K562 (cell line): ENCODE data around the gene XPR1. TPM values are rescaled to one million over a fixed set of nuclear protein-coding genes. Genes with fewer than 3 reads are reported as not detected.

Experiments
- ATAC-seq: fragments of 200-7000 bp; cut with Tn5 transposase; 3 replicates; pipeline ENCODE4 v1.9.1; 2020; ENCODE audit warnings: moderate library complexity
- BruUV-seq: library from RNA; stranded (reverse); fragments of 400-500 nt; replicated peaks from 2 replicates; lab custom pipeline; 2021; lab: Mats Ljungman, UMichigan
- CTCF ChIA-PET: fragments of 300-600 bp; formaldehyde crosslinking; extraction: SDS; loops from one replicate; lab custom pipeline; 2021; ENCODE audit warnings: low intra/inter-chr PET ratio; lab: Yijun Ruan, JAX
- POLR2A ChIA-PET: fragments of 300-600, 350-650 bp; sonication (Branson Sonifier 250); formaldehyde crosslinking; extraction: SDS; loops from one replicate; lab custom pipeline; 2021; ENCODE audit warnings: antibody characterized with exemption, inconsistent platforms; lab: Yijun Ruan, JAX
- DNase-seq, 4 experiments: peaks; one replicate each; pipeline versions ENCODE4 v3.0.0 to v3.0.0-alpha.2; 2011 to 2018; ENCODE audit warnings: low spot score in 3 of 4, mixed read lengths in 3 of 4; ENCODE audit errors: extremely low read depth in 1 of 4
- FAIRE-seq: peaks from 2 replicates; lab custom pipeline; 2011; peaks lifted over from hg19 to GRCh38; lab: Jason Lieb, UNC
- H2AFZ ChIP-seq: 2 replicates; pipeline ENCODE4 v1.6.0; 2011; ENCODE audit warnings: low read depth, low read length, control low read depth, inconsistent platforms
- H3K27ac ChIP-seq: fragments of 200-600 bp; 3 replicates; pipeline ENCODE4 v1.8.0; 2011; ENCODE audit warnings: low read depth, mild to moderate bottlenecking, control low read depth, inconsistent platforms, low read length, moderate library complexity, mixed read lengths; ENCODE audit errors: extremely low read depth
- H3K27me3 ChIP-seq, 2 experiments: fragments of 300-600 bp in 1 of 2; 2 replicates in 1 of 2; 3 replicates in 1 of 2; pipeline versions ENCODE4 v1.6.0 to v1.8.0; 2011; ENCODE audit warnings: inconsistent platforms in 2 of 2, low read length in 2 of 2, mild to moderate bottlenecking in 1 of 2, mixed read lengths in 1 of 2, moderate library complexity in 1 of 2; ENCODE audit not compliant: control insufficient read depth in 2 of 2, insufficient read depth in 2 of 2
- H3K36me3 ChIP-seq: fragments of 300-600 bp; 3 replicates; pipeline ENCODE4 v1.8.0; 2011; ENCODE audit warnings: mild to moderate bottlenecking, low read length, inconsistent platforms; ENCODE audit not compliant: control insufficient read depth, insufficient read depth
- H3K4me1 ChIP-seq, 2 experiments: fragments of 200-600 bp in 1 of 2; replicated peaks in 1 of 2; 2 replicates in 1 of 2; 3 replicates in 1 of 2; pipeline versions ENCODE4 v1.5.1 to v1.8.0; 2011; ENCODE audit warnings: inconsistent platforms in 2 of 2, low read length in 2 of 2, mild to moderate bottlenecking in 1 of 2, mixed read lengths in 1 of 2, moderate library complexity in 1 of 2; ENCODE audit not compliant: control insufficient read depth in 2 of 2, insufficient read depth in 2 of 2
- H3K4me2 ChIP-seq: 2 replicates; pipeline ENCODE4 v1.6.1; 2011; ENCODE audit warnings: low read length, control low read depth, inconsistent platforms, mixed read lengths; ENCODE audit not compliant: insufficient read depth
- H3K4me3 ChIP-seq: fragments of 200-600 bp; sonication (generic), shearing (Covaris generic); 2 replicates; pipeline ENCODE4 v1.5.1; 2016; ENCODE audit warnings: control low read depth, inconsistent platforms
- H3K79me2 ChIP-seq: fragments of 200-600 bp; 3 replicates; pipeline ENCODE4 v1.8.0; 2011; ENCODE audit warnings: low read length, inconsistent platforms; ENCODE audit not compliant: control insufficient read depth, insufficient read depth
- H3K9ac ChIP-seq, 2 experiments: 2 replicates each; pipeline versions ENCODE4 v1.6.0 to v1.6.1; 2011; ENCODE audit warnings: low read depth in 2 of 2, low read length in 2 of 2, control low read depth in 1 of 2, inconsistent platforms in 1 of 2, mild to moderate bottlenecking in 1 of 2, mixed read lengths in 1 of 2; ENCODE audit not compliant: insufficient read depth in 1 of 2
- H3K9me1 ChIP-seq: one replicate; pipeline ENCODE4 v1.6.0; 2011; ENCODE audit warnings: inconsistent platforms, mild to moderate bottlenecking, low read length, moderate library complexity; ENCODE audit not compliant: control insufficient read depth, insufficient read depth
- H3K9me3 ChIP-seq: replicated peaks from 2 replicates; pipeline ENCODE4 v1.5.1; 2011; ENCODE audit warnings: low read depth, low read length, inconsistent platforms; ENCODE audit not compliant: control insufficient read depth, insufficient read depth
- H4K20me1 ChIP-seq: replicated peaks from 2 replicates; pipeline ENCODE4 v1.6.1; 2011; ENCODE audit warnings: low read length, inconsistent platforms, mixed read lengths; ENCODE audit not compliant: control insufficient read depth, insufficient read depth
- HIVEP1 ChIP-seq: fragments of 250-450 bp; sonication (Bioruptor Pico); IDR thresholded peaks from 2 replicates; pipeline ENCODE4 v1.4.0; 2020; ENCODE audit warnings: mild to moderate bottlenecking
- KLF1 ChIP-seq: fragments of 450-650 bp; IDR thresholded peaks from 2 replicates; pipeline ENCODE4 v1.6.1; 2016; ENCODE audit warnings: missing genetic modification characterization, missing compliant biosample characterization
- MBD2 ChIP-seq: sonication (generic); IDR thresholded peaks from 2 replicates; pipeline ENCODE4 v1.6.1; 2016; ENCODE audit warnings: low read depth, borderline replicate concordance
- MCM5 ChIP-seq: fragments of 450-650 bp; IDR thresholded peaks from 2 replicates; pipeline ENCODE4 v1.6.1; 2016; ENCODE audit warnings: low read depth
- MTA1 ChIP-seq: fragments of 450-650 bp; IDR thresholded peaks from 2 replicates; pipeline ENCODE4 v1.6.1; 2017; ENCODE audit warnings: borderline replicate concordance
- PHF20 ChIP-seq: fragments of 450-650 bp; IDR thresholded peaks from 2 replicates; pipeline ENCODE4 v1.6.1; 2018; ENCODE audit not compliant: partially characterized antibody
- TOE1 ChIP-seq, 2 experiments: fragments of 450-650 bp in 1 of 2; sonication (generic) in 1 of 2; formaldehyde crosslinking in 1 of 2; IDR thresholded peaks; 2 replicates each; pipeline versions ENCODE4 v1.7.1 to v1.8.0; 2016 to 2022; ENCODE audit warnings: borderline replicate concordance in 2 of 2, mild to moderate bottlenecking in 2 of 2, antibody characterized with exemption in 1 of 2, inconsistent platforms in 1 of 2, low read depth in 1 of 2, missing genetic modification reagents in 1 of 2, moderate library complexity in 1 of 2
- ZNF146 ChIP-seq: IDR thresholded peaks from one replicate; pipeline ENCODE4 v1.6.1; 2018; ENCODE audit warnings: missing compliant biosample characterization; ENCODE audit not compliant: unreplicated experiment
- ZNF316 ChIP-seq: fragments of 450-650 bp; IDR thresholded peaks from 2 replicates; pipeline ENCODE4 v1.6.1; 2016
- ZNF589 ChIP-seq: fragments of 200-800 bp; sonication (Bioruptor generic); IDR thresholded peaks from 2 replicates; pipeline ENCODE4 v1.6.1; 2016; ENCODE audit warnings: low read depth, missing genetic modification characterization, missing compliant biosample characterization
- WGBS: fragments of 100-300 bp; shearing (Covaris generic); methylation state at CpG from one replicate; pipeline ENCODE4 v1.1.6; 2016; ENCODE audit warnings: low coverage, mixed read lengths; ENCODE audit not compliant: insufficient coverage; ENCODE audit errors: missing lambda C conversion rate; 5-methylcytosine and 5-hydroxymethylcytosine counted together
- in situ Hi-C: fragments of 300-500 bp; cut with MboI; formaldehyde crosslinking; loops from 4 replicates; pipeline ENCODE4 v1.15.0; 2018; ENCODE audit warnings: inconsistent platforms, mixed read lengths
- intact Hi-C: fragments of 100-400 bp; cut with micrococcal nuclease; formaldehyde crosslinking; loops from 2 replicates; pipeline ENCODE4 v1.14.2; 2022
- polyA plus RNA-seq, 8 experiments: library from polyadenylated mRNA; depleted of rRNA in 4 of 8; stranded (reverse) in 5 of 8; unstranded in 3 of 8; fragments of >200 nt; fragmentation: Nextera tagmentation in 2 of 8; fragmentation: Illumina TruSeq in 1 of 8; extraction: Ambion mirVana in 2 of 8; extraction: Trizol in 1 of 8; gene quantifications; 2 replicates each; pipeline versions ENCODE4 v1.2.1 to v1.2.3, GENCODE V29; 2011 to 2014; ENCODE audit warnings: inconsistent platforms in 1 of 8, missing spikeins in 1 of 8
- total RNA-seq, 7 experiments: library from RNA; depleted of rRNA in 6 of 7; stranded (reverse); fragments of >200 nt in 6 of 7; fragmentation: Illumina TruSeq in 2 of 7; extraction: Trizol in 2 of 7; gene quantifications; 2 replicates each; pipeline versions ENCODE4 v1.2.1 to v1.2.3, GENCODE V29; 2011 to 2021; ENCODE audit warnings: low replicate concordance in 1 of 7
- TF ChIP-seq, protein P1 (sequence below): sonication (generic); formaldehyde crosslinking; IDR thresholded peaks from 2 replicates; pipeline ENCODE4 v1.8.1; 2023; ENCODE audit warnings: mild to moderate bottlenecking, missing genetic modification reagents

XPR1 gene
- total and polyA plus RNA-seq, 9 of the 15 experiments (the other 6 are each of a cell fraction or from before 2014, with no cell fraction given): 3.0 to 66.2 (median 38.6) TPM

DNA sequence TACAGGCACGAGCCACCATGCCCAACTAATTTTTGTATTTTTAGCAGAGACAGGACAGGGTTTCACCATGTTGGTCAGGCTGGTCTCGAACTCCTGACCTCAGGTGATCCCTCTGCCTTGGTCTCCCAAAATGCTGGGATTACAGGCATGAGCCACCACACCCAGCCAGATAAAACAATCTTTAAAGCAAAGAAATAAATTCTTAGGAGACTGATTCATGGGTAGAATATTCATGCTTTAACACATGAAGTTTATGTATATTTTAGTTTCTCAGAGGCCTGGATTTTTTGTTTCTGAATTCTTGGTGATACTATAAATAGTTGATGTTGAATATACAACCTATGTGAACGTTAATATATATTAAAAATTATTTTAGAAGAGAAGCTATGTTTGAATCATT is 153.5 kb downstream of the XPR1 start:
- FAIRE-seq (no peak), ATAC-seq (no peak), DNase-seq (no peak)
- Histone ChIP-seq H3K9me3 (no peaks in the 10 kb centered on the region), H3K27ac (no peak overlapping the region), H3K79me2 (peaks cover 5% of the 10 kb centered on the region; the same call in 2 of the 3 replicates), H3K36me3 (peaks cover 11% of the 10 kb centered on the region), H3K4me2 (no peak overlapping the region), H3K9me1 (no peaks in the 10 kb centered on the region), H4K20me1 (no peaks in the 10 kb centered on the region), H3K4me3 (no peak overlapping the region), H3K27me3 (no peaks in the 10 kb centered on the region), H3K4me1 (0 out of 5 replicates have a peak, but pooled peaks cover 0 to 2% of the 10 kb centered on the region in 2 experiments), H3K9ac (no peak overlapping the region), H2AFZ (no peak overlapping the region)
- ChIA-PET CTCF (no interaction called here), POLR2A (interaction anchor here (0.6 to 1.7 kb wide), 3 partner anchors 11 to 45 kb away, joined by 3 to 4 read pairs (median 4); no protein-coding TSS in a partner anchor)
- no peak for TF ChIP-seq PHF20
- TF ChIP-seq TOE1 (IDR thresholded peaks at IDR 0.05; ENCODE audit: borderline replicate concordance): no peak
- TF ChIP-seq TOE1 (CRISPR knock-in tag; IDR thresholded peaks at IDR 0.05; ENCODE audit: borderline replicate concordance, low read depth): no peak
- no peak for TF ChIP-seq HIVEP1
- TF ChIP-seq KLF1: no peak
- no peak for TF ChIP-seq MBD2
- no peak for TF ChIP-seq MTA1
- in situ Hi-C loops (no loop called here), intact Hi-C loops (no loop called here)
- BruUV-seq: no TSS peak
- WGBS: 70% methylated on average over 3 of the region's 3 CpGs

GRCh38 chr1:180785887-180786286 is 154.1 kb downstream of the XPR1 start:
- H3K79me2 ChIP-seq: peaks cover 5% of the 10 kb centered on the region; the same call in 2 of the 3 replicates
- CTCF ChIA-PET: no interaction called here
- WGBS: 92% methylated on average over 3 of the region's 3 CpGs
- H3K4me1 ChIP-seq: 0 out of 5 replicates have a peak, but pooled peaks cover 0 to 2% of the 10 kb centered on the region in 2 experiments
- H3K27ac ChIP-seq: no peak overlapping the region
- no peak for ATAC-seq
- BruUV-seq: no TSS peak
- H3K4me3 ChIP-seq: no peak overlapping the region
- no peaks in the 10 kb centered on the region for H3K9me1 ChIP-seq
- no peak overlapping the region for H3K4me2 ChIP-seq
- H4K20me1 ChIP-seq: no peaks in the 10 kb centered on the region
- H3K9ac ChIP-seq: no peak overlapping the region
- POLR2A ChIA-PET: interaction anchor here (1.4 to 1.7 kb wide), 2 partner anchors 29 to 76 kb away, joined by 3 to 4 read pairs; no protein-coding TSS in a partner anchor
- no peak for FAIRE-seq
- H3K9me3 ChIP-seq: no peaks in the 10 kb centered on the region
- no peak for DNase-seq
- no peak overlapping the region for H2AFZ ChIP-seq
- in situ Hi-C loops (no loop called here), intact Hi-C loops (no loop called here)
- no peak for TF ChIP-seq ZNF589
- TF ChIP-seq, protein P1, sequence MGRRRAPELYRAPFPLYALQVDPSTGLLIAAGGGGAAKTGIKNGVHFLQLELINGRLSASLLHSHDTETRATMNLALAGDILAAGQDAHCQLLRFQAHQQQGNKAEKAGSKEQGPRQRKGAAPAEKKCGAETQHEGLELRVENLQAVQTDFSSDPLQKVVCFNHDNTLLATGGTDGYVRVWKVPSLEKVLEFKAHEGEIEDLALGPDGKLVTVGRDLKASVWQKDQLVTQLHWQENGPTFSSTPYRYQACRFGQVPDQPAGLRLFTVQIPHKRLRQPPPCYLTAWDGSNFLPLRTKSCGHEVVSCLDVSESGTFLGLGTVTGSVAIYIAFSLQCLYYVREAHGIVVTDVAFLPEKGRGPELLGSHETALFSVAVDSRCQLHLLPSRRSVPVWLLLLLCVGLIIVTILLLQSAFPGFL (CRISPR knock-in tag): no peak
- no peak for TF ChIP-seq ZNF146 (CRISPR knock-in tag)
- TF ChIP-seq MCM5: no peak
- TF ChIP-seq ZNF316: peak; percentile 52; the same call in 1 of the 2 replicates
- peaks cover 11% of the 10 kb centered on the region for H3K36me3 ChIP-seq
- H3K27me3 ChIP-seq: no peaks in the 10 kb centered on the region
